GM21717 (cell line): Measurements from ENCODE around the gene TM7SF2.

ENCODE experiments used
- ATAC-seq: cut with Tn5 transposase; IDR thresholded peaks from one replicate; pipeline ENCODE4 v1.9.1; 2021; ENCODE audit warnings: mild to moderate bottlenecking, moderate library complexity; ENCODE audit not compliant: unreplicated experiment

The TM7SF2 gene

GRCh38 chr11:65150509-65151299 is 39.0 kb downstream of the TM7SF2 start:
- no peak for ATAC-seq

- no peak for ATAC-seq
Observed at GRCh38 chr11:65151331-65151899, 39.7 kb downstream of the TM7SF2 start.

- ATAC-seq = no peak
Observed at GRCh38 chr11:65152122-65152521, 40.5 kb downstream of the TM7SF2 start.

DNA sequence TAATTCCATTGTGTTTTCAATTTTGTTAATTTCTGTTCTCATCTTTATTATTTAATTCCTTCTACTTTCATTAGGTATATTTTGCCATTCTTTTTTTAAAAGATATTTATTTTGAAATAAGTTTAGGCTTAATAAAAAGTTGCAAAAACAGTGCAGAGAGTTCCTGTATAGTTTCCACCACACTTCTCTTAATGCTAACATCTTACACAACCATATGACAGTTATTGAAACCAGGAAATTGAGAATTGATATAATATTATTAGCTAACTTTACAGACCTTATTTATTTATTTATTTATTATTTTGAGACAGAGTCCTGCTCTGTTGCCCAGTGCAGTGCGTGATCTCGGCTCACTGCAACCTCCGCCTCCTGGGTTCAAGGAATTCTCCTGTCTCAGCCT is 44.6 kb downstream of the TM7SF2 start:
- no peak for ATAC-seq

DNA sequence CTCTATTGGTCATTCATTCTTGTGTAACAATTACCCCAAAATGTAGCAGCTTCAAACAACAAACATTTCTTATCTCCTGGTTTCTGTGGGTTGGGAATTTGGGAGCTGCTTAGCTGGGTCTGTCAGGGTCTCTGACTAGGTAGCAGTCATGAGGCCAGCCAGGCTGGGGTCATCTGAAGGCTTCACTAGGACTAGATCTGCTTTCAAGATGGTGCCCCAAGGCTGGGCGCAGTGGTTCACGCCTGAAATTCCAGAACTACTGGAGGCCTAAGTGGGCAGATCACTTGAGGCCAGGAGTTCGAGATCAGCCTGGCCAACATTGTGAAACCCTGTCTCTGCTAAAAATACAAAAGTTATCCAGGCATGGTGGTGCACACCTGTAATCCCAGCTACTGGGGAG is 45.3 kb downstream of the TM7SF2 start:
- ATAC-seq = no peak

DNA sequence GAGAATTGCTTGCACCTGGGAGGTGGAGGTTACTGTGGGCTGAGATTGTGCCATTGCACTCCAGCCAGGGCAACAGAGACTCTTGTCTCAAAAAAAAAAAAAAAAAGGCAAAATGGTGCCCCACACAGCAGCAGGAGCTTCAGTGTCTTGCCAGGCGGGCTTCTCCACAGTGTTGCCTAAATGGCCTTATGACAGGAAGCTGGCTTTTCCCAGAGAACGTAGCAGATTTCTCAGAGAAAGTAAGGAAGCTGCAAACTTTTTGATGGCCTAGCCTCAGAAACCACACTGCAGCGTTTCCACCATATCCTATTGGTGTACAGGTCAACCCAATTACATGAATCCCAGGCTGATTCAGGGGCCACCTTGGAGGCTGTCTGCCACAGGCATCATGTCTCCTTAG is 45.7 kb downstream of the TM7SF2 start:
- no peak for ATAC-seq

DNA sequence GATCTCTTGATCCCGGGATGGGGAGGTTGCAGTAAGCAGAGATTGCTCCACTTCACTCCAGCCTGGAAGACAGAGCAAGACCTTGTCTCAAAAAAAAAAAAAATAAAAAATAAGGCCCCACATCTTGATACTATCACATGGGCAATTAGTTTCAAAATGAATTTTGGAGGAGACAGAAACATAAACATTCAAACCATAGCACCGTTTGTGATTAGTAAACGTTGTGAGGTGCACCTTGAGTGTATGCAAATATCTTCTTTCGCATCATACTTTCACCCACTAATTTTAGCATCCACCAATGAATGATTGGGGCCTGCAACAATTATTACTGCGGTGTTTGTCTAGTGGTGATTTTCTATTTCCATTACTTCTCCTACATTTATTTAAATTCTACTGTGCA is 47.3 kb downstream of the TM7SF2 start:
- ATAC-seq = peak; percentile 64

GRCh38 chr11:65160643-65161042 is 49.0 kb downstream of the TM7SF2 start:
- no peak for ATAC-seq

GRCh38 chr11:65163684-65164083 is 52.0 kb downstream of the TM7SF2 start:
- no peak for ATAC-seq
